Lung microvascular endothelial cell (primary cell): ENCODE results near the gene SPECC1. TPM values are rescaled to one million over a fixed set of nuclear protein-coding genes. Genes with fewer than 3 reads are reported as not detected.
"Not testable (repeated sequence)": the region's sequence is repeated elsewhere in the genome, so short reads cannot be mapped to it uniquely, and the experiment has no call there.

Experiments
- DNase-seq, 2 donors: peaks; one replicate each; pipeline versions ENCODE4 v3.0.0 to v3.0.0-alpha.2; 2010; ENCODE audit warnings: low read depth in 2 of 2
- total RNA-seq: library from RNA; depleted of rRNA; stranded (reverse); fragments of >200 nt; gene quantifications from 2 replicates; pipeline ENCODE4 v1.2.1, GENCODE V29; 2014

The SPECC1 gene
- total RNA-seq, 1 donor from 2014 or later = 0.60 TPM

DNA sequence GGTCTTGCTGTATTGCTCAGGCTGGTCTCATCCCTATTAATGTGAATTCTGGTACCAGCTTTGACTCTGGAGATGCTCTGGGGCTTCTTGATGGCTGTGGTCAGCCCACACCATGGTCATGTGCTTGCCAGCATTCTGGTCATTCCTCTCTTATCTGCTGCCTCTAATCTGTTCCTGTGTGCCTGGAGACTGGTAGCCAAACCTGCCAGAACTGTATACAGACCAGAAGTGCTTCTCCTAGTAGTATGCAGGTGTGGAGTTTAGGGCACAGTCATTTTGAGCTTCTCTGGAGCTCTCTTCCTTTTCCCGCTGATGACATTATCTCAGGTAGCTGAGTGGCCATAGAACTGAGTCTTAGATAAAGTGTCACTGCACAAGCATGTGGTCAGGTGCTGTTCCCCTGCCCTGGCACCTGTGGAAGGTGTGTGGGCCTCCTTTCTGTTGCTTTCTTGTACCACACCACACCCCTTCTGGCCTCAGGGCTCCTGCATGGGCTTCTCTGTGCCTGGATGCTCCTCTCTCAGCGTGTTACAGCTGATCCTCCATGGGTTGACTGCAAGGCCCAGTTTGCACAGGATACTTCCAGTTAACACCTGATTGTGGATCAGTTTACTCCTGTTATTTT, 162.7 kb downstream of the SPECC1 start:
- no peak for DNase-seq

DNA sequence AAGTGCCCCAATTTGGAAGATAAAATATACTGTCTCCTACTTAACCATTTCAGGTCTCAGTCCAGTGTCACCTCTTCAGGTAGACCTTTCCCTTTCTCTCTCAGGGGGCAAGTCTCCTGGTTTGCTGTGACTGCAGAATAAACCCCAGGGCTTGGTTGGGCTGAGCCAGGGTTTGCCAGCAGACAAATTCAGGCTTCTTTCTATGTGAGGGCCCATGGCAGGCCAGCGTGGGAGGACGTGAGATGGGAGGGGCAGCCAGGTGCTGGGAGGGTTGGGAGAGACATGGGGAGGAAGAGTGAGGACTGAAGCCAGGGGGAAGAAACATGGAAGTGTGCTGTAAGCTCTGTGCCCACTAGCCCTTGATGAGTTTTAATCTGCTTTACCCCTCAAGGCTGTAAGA, 163.2 kb downstream of the SPECC1 start:
- DNase-seq = no peak

DNA sequence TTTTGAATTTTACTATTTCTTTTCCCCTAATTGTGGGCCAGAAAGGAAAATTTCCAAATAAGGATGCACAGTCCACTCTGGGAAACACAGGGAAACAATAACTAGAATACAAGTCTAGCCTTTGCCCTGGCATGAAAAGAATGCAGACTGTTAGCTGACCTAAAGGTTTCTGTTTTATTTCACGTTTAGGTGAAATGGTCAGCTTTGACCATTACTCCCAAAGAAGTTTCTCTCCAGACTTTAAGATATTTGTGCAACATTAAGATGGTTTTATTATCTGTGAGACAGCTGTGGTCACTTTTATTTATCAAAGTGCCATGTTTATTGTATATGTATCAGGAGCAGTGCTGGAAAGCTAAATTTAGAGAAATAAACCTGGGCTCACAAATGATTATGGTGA, 163.9 kb downstream of the SPECC1 start:
- DNase-seq = no peak

DNA sequence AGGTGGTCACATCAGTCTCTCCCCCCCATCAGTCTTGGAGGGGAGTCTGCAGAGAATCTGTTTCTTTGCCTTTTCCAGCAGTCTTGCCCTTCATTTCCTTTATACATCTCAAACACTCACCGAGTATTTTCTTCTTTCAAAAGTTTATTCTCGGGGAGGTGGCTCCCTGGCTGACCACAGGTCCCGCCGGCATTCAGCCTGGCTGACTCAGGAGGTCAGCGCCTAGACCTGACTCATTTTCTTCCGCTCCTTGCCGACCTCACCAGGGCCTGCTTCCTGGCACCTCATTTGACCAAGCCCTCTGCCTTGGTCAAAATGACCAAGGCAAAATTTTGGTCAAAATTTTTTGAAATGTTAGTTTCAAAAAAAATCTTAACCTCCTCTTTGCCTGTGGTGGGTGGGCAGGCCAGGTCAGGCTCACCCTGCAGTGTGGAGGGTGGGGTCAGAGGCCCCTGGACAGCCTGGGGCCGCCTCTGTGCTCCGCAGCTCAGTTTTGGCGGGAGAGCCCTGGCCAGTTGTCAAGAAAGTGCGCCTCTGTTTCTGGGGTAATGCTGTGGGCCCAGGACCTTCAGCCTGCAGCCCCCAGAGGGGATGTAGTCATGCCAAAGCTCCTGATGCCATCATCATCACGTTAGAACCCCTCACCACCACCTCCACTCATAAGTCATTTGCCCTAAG, 165.6 kb downstream of the SPECC1 start:
- peak in 1 of 2 donors; percentile 47 for DNase-seq

DNA sequence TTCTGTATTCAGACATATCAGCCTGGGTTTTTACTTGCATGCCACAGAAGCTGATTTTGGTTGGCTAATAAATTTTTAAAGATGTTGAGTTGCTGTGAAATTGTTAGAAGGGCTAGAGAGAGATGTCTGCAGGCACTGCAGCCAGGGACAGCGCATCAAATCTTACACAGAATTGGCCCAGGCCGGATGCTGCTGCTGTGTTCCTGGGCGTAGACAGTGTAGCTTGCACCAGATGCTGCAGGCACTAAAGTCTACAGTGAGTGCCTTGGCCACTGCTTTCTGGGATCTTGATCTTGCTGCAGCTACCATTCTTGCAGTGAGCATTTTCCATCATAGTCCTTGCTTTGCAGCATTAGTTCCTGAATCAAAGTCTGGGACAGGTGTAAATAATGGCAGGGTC, 169.9 kb downstream of the SPECC1 start:
- no peak for DNase-seq

DNA sequence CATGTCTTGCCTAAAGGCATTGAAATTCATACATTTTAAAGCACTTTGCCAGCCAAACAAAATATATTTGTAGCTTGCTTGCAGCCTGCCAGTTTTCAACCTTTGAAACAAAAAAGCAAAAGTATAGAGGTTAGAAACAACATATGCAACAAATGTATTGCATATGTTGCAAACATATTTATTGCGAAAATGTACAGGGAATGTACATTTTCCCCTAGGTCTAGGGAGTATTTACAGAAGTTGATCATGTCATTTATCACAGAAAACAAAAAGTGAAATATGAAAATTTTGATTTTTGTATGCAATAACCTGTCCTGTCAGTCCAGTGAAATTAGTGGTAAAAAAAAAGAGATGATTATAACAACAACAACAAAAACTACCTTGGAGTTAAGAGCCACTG, 171.5 kb downstream of the SPECC1 start:
- DNase-seq = no peak

DNA sequence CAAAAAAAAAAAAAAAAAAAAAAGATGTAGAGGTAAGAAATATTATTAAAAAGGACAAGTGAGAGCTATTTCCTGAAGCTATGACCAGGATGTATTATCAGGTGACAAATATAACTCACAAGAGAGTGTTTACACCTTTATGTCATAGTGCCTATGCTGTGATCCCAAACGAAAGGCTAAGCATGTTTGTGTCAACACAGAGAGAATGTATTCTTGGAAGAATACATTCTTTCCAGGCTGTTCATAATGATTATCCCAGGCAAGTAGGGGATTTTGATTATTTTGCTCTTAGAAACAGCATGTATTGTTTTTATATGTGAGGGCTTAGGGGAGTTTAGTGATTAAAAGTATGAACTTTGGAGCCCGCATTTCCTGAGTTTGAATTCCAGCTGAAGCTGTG, 175.0 kb downstream of the SPECC1 start:
- DNase-seq = no peak

DNA sequence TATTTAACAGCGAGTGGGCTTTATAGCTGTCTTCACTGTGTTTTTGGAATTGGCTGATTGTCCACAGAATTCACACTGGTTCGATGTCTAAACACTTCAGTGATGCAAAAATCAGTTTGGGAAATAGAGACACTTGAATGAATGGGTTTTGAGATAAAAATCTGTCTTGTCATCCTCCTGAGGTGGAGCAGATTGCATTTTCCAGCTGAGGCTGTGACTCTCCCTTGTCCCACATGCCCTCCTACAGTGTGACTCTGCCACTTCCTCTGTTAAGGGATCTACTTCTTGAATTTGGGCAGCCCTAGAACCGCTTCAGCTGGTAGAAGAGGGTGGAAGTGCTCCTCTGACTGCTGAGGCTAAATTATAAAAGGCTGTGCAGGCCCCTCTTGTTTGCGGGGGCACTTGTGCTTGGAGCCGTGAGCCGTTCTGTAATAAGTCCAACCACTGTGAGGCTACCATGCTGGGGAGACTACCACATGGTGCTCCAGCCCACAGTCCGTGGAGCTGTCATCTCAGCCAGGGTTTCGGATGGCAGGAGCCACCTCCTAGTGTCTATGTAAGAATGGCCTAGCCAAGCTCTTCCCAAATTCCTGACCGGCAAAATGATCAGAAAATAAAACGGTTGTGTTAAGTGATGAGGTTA, 175.9 kb downstream of the SPECC1 start:
- no peak for DNase-seq

DNA sequence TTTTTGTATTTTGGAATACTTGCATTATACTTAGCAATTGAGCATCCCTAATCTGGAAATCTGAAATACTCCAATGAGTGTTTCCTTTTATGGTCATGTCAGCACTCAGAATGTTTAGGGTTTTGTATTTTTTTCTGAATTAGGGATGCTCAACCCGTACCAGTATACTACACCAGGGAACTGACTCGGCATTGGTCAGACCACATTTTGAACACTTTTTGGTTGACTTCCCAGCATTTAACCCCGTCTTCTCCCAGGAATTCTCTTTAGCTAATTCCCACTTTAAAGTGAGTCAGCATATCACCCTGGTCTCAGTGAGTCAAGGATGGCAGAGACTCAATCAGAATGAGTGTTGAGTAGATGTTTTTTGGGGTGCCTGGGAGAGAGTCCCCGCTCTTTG, 177.9 kb downstream of the SPECC1 start:
- DNase-seq = no peak

DNA sequence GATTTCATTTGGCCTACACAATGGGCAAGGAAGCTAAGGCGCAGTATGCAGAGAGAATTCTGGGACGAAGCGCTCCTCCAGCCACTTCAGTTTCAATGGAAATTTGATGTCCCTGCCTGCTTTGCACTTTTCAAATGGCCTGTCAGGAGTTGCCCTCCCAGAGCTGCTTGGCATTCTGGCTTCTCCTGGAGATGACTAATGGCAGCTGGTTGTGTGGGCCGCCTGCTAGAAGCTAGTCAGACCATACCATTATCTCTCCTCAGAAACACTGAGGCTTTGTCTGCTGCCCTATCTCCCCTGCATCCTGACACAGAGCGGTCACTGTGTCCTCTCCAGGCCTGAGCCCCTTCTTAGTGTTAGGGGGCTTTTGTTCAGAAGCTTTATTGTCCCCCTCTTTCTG, 180.1 kb downstream of the SPECC1 start:
- DNase-seq = peak in 1 of 2 donors; percentile 10

DNA sequence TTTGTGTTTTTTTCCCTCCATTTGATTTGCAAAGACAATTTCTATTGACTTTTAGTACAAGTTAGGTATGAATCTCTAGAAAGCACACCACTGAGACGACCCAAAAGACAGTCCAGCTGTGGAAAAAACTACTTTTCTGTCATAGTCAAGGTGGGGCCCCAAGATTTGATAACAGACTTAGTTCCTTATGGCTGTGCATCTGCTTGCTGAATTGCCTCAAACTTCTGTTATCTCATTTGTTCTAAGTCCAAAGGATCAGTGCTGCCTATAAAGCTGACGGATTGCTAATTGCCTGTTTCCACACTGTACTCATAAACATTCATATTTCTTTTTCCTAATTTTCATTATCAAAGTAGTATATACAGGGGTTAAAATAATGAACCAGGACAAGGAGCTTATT, 180.8 kb downstream of the SPECC1 start:
- no peak for DNase-seq

DNA sequence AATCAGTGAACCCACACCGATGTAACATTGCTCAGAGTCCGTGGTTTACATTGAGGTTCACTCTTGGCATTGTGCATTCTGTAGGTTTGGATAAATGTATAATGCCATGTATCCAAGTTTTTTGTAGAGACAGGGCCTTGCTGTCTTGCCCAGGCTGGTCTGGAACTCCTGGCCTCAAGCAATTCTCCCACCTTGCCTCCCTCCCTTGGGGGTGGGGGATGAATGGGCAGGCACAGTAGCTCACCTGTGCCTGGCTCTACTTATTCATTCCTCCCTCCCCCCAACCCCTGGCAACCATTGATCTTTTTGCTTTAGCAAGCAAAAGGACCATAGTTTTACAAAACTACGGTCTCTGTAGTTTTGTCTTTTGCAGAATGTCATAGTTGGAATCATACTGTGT, 181.4 kb downstream of the SPECC1 start:
- no peak for DNase-seq

DNA sequence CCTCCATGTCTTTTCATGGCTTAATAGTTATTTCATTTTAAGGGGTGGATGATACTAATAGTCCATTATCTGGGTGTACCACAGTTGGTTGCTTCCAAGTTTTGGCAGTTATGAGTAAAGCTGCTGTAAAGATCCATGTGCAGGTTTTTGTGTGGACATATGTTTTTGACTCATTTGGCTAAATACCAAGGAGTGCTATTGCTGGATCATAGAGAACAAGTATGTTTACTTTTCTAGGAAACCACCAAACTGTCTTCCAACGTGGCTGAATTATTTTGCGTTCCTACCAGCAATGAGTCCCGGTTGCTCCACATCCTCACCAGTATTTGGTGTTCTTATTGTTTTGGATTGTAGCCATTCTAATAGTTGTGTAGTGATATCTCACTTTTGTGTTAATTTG, 181.9 kb downstream of the SPECC1 start:
- peak in 1 of 2 donors; percentile 32 for DNase-seq

DNA sequence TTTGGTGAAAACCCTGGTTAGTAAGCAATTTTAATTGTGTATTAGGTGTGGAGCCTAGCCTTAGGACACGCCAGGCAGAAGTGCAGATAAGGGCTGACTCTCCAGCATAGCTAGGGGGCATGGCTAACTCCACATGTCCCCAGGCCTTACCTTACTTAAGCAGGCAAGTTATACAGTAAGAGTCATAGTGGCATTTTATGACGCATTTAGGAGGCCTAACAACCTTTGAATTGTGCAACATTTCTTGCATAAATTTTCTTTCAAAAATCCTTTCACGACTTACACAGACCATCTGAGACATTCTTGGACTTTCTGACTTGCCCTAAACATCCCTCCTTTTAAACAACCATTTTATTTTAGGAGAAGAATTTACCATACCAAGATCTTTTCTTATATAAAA, 187.1 kb downstream of the SPECC1 start:
- not testable (repeated sequence) for DNase-seq

DNA sequence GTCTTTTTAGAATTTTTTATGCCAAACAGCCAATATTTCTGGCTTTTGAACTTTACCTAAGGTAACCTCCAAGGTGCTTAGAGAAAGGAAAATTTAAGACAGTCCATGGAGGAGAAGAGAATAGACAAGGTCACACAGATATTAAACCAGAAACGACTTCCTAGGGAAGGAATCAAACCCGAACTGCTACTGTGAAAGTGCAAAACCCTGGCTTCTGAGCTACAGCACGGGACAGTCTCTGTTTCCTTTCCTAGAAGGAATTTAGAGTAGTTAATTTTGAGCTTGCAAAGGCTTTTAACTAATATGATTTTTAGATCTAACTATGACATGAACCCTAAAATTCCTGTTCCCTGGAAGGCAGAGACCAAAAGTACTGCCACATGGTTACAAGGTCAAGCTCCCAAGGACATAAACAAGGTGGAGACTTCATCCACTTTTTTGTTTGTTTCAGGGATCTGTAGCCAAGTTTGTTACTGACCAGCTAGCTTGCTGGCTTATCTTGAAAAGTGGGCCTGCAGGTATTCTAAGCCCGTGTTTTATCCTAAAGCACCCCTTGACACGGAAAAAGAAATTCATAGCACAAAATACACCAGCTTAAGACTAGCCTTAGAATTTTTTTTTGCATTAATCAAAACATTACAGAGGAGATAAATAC, 188.2 kb downstream of the SPECC1 start:
- no peak for DNase-seq

DNA sequence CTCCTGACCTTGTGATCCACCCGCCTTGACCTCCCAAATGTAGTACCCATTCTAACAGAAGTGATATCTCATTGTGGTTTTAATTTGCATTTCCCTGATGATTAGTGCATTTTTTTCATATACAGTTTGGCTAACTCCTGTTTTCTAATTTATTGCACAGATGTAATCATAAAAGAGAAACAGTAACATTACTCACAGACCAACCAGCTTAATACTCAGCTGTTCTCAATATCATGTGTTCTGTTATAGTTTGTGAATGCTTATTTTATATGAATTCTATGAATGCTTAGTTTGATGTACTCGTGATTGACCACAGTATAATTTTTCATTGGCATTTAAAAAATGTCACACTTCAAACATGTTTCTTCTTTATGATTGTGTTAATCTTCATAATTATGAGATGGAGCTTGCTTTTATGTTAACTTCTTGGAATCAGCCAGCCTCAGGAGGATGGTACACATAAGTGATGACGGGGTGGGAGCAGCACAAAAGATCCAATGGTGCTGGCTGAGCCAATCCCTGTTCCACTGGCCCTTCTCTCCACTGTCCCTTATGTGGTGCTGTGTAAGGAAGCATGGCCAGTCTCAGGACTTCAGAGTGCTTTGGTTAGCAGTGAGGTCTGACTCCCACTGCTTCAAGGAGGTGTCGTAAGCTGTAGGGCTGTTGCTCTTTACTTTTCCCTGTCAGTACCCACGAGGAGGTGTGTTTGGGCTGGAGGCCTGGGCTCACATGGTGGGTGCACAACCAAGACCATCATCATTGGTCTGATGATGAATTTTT, 191.0 kb downstream of the SPECC1 start:
- no peak for DNase-seq

DNA sequence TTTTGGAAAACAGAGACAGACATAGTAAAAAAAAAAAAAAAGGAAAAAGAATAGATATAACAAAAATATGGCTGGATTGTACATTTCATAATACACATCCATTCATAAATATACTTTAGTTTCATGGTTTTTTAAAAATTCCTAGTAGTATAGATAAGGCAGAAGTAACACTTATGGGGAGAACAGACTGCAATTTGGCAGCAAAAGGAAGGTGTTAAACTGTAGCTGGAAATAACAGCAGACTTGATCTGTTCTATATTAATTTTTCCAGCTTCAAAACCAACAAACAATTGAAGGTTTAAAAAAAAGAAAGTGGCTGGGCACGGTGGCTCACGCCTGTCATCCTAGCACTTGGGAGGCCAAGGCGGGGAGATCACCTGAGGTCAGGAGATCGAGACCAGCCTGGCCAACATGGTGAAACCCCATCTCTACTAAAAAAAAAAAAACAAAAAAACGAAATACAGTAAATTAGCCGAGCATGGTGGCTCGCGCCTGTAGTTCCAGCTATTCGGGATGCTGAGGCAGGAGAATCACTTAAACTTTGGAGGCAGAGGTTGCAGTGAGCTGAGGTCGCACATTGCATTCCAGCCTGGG, 191.8 kb downstream of the SPECC1 start:
- DNase-seq = no peak

DNA sequence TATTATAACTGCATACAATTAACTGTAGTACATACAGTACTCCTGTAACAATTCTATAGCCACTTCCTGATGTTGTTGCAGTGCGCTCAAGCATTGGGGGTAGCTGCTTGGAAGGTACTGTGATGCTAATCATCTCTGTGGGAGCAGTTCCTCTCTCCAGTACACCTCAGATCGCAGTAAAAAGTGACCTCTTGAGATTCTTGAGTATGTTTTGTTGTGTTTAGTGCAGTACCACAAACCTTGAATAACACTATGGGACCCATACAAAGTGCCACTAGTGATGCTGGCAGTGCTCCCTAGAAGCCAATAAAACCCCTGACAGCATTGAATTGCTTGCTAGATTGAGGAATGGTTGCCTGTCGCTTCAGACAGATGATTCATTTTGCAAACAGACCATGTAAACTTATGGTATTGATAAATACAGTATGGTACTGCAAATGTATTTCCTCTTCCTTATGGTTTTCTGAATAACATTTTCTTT, 193.0 kb downstream of the SPECC1 start:
- no peak for DNase-seq

DNA sequence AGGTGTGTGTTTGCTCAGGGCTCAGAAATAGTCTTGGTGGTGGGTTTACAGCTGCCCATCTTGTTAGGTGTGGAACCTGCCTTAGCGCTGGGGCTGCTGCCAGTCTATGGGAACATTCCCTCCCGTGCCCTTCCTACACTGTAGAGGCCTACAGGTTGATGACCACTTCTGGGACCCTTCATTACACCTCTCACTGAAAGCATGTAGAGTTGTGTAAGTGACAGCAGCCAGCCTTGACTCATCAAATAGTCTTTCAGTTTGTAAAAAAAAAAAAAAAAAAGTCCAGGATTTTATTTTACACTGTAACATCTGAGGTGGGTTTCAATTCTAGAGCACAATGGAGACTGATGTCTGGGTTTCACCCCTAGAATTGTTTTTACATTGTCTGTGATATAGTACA, 193.9 kb downstream of the SPECC1 start:
- DNase-seq = no peak

DNA sequence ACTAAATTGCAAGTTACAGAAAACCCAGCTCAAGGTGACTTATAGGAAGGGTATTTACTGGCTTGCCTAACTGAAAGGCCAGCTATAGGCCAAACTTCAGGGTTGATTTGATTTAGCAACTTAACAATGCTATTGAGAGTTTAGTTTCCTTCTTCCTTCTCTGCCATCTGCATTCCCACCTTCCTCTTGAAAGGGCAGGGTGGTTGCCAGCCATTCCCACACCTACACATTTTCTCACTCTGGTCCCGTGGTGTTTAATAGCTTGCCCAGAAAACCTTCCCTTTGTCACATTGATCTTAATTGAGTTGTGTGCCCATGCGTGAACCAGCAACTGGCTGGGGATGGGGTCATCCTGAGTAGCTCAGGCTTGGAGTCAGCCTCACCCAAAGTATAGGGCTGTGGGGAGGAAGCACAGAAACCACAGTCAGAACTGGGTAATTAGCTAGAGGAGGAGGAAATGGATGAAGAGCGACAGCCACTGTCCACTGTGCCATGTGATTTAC, 194.7 kb downstream of the SPECC1 start:
- no peak for DNase-seq

DNA sequence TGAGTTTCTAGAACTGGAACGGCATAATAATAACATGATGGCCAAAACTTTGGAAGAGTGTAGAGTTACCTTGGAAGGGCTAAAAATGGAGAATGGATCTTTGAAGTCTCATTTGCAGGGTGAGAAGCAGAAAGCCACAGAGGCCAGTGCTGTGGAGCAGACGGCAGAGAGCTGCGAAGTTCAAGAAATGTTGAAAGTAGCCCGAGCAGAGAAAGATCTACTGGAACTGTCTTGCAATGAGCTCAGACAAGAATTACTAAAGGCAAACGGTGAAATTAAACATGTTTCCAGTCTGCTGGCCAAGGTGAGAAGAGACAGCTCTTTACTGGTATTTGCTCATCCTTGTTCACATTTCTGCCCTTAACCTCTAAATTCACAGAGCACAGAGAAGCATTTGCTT, 196.4 kb downstream of the SPECC1 start:
- DNase-seq = no peak
